ENCODE results near the gene TIMP2. TPM values are rescaled to one million over a fixed set of nuclear protein-coding genes. Genes with fewer than 3 reads are reported as not detected.

The TIMP2 gene
- total and polyA plus RNA-seq, 2 of the 13 experiments (the other 11 are each of a cell fraction or from before 2014, with no cell fraction given) = 3.8 to 8.5 TPM

DNA sequence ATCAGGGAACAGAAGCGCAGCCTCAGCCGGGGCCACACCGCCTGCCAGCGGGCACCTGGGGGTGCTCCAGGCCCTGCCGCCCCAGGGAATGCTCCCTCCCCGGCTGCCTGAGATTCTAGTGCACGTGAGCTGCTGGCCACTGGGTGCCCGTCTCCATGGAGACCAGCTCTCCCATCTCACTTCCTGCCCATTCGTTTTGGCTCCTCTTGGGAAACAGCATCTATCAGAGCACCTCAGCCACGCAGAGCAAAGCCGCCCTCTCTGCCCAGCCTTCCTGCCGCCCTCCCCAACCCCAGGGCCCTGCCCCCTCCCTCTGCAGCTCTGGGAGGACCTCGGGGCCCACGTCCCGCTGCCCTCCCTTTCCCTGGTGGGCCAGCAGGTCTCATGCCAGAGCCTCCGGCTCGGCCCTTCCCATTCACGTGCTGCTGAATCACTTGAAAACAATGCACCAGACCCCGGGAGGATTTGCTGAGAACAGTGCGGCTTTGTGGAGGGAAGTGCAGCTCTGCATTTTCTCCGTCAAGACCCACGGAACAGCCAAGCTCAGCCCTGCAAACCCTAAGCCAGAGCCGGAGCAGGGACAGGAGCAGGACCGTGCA is 41.6 kb downstream of the TIMP2 start (continued):
- TF ChIP-seq MEIS1 (CRISPR knock-in tag; IDR thresholded peaks at IDR 0.05; ENCODE audit: borderline replicate concordance) (no peak), TRIM24 (CRISPR knock-in tag; IDR thresholded peaks at IDR 0.05) (no peak), ZNF564 (CRISPR knock-in tag; IDR thresholded peaks at IDR 0.05) (no peak), TGIF2 (CRISPR knock-in tag; IDR thresholded peaks at IDR 0.05) (no peak), JUND (CRISPR knock-in tag; IDR thresholded peaks at IDR 0.05) (no peak), ZNF317 (CRISPR knock-in tag; IDR thresholded peaks at IDR 0.05) (no peak), PHF21A (CRISPR knock-in tag; IDR thresholded peaks at IDR 0.05) (no peak), ADNP (CRISPR knock-in tag; IDR thresholded peaks at IDR 0.05) (no peak), ZNF326 (CRISPR knock-in tag; IDR thresholded peaks at IDR 0.05; ENCODE audit: borderline replicate concordance) (no peak), HNF4G (IDR thresholded peaks at IDR 0.05; ENCODE audit: borderline replicate concordance, low read depth, low read length) (no peak), HNF4G (CRISPR knock-in tag; IDR thresholded peaks at IDR 0.05; ENCODE audit: borderline replicate concordance, low read depth) (no peak), FOXK2 (IDR thresholded peaks at IDR 0.05) (no peak; the same call in 1 of the 2 replicates), MIER3 (CRISPR knock-in tag; IDR thresholded peaks at IDR 0.05; ENCODE audit: borderline replicate concordance) (no peak), ZNF383 (CRISPR knock-in tag; IDR thresholded peaks at IDR 0.05; ENCODE audit: borderline replicate concordance) (0 out of 2 replicates have a peak, but pooled peaks have one; percentile 24)
- TF ChIP-seq, protein P1, sequence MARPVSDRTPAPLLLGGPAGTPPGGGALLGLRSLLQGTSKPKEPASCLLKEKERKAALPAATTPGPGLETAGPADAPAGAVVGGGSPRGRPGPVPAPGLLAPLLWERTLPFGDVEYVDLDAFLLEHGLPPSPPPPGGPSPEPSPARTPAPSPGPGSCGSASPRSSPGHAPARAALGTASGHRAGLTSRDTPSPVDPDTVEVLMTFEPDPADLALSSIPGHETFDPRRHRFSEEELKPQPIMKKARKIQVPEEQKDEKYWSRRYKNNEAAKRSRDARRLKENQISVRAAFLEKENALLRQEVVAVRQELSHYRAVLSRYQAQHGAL (CRISPR knock-in tag; IDR thresholded peaks at IDR 0.05; ENCODE audit: not compliant biosample characterization) = no peak
- TF ChIP-seq, protein P2, sequence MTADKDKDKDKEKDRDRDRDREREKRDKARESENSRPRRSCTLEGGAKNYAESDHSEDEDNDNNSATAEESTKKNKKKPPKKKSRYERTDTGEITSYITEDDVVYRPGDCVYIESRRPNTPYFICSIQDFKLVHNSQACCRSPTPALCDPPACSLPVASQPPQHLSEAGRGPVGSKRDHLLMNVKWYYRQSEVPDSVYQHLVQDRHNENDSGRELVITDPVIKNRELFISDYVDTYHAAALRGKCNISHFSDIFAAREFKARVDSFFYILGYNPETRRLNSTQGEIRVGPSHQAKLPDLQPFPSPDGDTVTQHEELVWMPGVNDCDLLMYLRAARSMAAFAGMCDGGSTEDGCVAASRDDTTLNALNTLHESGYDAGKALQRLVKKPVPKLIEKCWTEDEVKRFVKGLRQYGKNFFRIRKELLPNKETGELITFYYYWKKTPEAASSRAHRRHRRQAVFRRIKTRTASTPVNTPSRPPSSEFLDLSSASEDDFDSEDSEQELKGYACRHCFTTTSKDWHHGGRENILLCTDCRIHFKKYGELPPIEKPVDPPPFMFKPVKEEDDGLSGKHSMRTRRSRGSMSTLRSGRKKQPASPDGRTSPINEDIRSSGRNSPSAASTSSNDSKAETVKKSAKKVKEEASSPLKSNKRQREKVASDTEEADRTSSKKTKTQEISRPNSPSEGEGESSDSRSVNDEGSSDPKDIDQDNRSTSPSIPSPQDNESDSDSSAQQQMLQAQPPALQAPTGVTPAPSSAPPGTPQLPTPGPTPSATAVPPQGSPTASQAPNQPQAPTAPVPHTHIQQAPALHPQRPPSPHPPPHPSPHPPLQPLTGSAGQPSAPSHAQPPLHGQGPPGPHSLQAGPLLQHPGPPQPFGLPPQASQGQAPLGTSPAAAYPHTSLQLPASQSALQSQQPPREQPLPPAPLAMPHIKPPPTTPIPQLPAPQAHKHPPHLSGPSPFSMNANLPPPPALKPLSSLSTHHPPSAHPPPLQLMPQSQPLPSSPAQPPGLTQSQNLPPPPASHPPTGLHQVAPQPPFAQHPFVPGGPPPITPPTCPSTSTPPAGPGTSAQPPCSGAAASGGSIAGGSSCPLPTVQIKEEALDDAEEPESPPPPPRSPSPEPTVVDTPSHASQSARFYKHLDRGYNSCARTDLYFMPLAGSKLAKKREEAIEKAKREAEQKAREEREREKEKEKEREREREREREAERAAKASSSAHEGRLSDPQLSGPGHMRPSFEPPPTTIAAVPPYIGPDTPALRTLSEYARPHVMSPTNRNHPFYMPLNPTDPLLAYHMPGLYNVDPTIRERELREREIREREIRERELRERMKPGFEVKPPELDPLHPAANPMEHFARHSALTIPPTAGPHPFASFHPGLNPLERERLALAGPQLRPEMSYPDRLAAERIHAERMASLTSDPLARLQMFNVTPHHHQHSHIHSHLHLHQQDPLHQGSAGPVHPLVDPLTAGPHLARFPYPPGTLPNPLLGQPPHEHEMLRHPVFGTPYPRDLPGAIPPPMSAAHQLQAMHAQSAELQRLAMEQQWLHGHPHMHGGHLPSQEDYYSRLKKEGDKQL (CRISPR knock-in tag; IDR thresholded peaks at IDR 0.05; ENCODE audit: low read depth) = no peak; the same call in 1 of the 2 replicates
- TF ChIP-seq, protein P3, sequence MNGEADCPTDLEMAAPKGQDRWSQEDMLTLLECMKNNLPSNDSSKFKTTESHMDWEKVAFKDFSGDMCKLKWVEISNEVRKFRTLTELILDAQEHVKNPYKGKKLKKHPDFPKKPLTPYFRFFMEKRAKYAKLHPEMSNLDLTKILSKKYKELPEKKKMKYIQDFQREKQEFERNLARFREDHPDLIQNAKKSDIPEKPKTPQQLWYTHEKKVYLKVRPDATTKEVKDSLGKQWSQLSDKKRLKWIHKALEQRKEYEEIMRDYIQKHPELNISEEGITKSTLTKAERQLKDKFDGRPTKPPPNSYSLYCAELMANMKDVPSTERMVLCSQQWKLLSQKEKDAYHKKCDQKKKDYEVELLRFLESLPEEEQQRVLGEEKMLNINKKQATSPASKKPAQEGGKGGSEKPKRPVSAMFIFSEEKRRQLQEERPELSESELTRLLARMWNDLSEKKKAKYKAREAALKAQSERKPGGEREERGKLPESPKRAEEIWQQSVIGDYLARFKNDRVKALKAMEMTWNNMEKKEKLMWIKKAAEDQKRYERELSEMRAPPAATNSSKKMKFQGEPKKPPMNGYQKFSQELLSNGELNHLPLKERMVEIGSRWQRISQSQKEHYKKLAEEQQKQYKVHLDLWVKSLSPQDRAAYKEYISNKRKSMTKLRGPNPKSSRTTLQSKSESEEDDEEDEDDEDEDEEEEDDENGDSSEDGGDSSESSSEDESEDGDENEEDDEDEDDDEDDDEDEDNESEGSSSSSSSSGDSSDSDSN (CRISPR knock-in tag; IDR thresholded peaks at IDR 0.05) = peak; percentile 48; the same call in 1 of the 2 replicates
